Activated CD4-positive, alpha-beta T cell treated with anti-CD3 and anti-CD28 coated beads, Interleukin-2, amount 10 ng/mL, durations not matched to agents 7 days and 5 days (primary cell): ENCODE results near the gene RCCD1. TPM values are rescaled to one million over a fixed set of nuclear protein-coding genes. Genes with fewer than 3 reads are reported as not detected.
A peak's percentile ranks its signal among the peaks of the same experiment; 100 is the strongest.
"Not testable (repeated sequence)": the region's sequence is repeated elsewhere in the genome, so short reads cannot be mapped to it uniquely, and the experiment has no call there.

ENCODE experiments used
- CTCF ChIA-PET: fragments of 350-600 bp; sonication (Branson Sonifier 250); formaldehyde crosslinking; loops from one replicate; lab custom pipeline; 2021; ENCODE audit warnings: antibody characterized with exemption; lab: Charles Lee
- POLR2A ChIA-PET: fragments of 350-600 bp; sonication (Branson Sonifier 250); formaldehyde crosslinking; loops from one replicate; lab custom pipeline; 2021; ENCODE audit warnings: antibody characterized with exemption; lab: Charles Lee
- DNase-seq: peaks from one replicate; pipeline ENCODE4 v3.0.0-alpha.2; 2020
- H3K27ac Mint-ChIP-seq: one replicate; pipeline ENCODE4 v1.8.0; 2021; ENCODE audit warnings: mild to moderate bottlenecking, moderate library complexity, mixed read lengths
- H3K27me3 Mint-ChIP-seq: one replicate; pipeline ENCODE4 v1.8.0; 2021; ENCODE audit warnings: mixed read lengths
- H3K36me3 Mint-ChIP-seq: one replicate; pipeline ENCODE4 v1.8.0; 2021; ENCODE audit warnings: low read depth, mixed read lengths
- H3K4me1 Mint-ChIP-seq: one replicate; pipeline ENCODE4 v1.8.0; 2021; ENCODE audit warnings: mixed read lengths
- H3K4me3 Mint-ChIP-seq: one replicate; pipeline ENCODE4 v1.8.0; 2021; ENCODE audit warnings: mild to moderate bottlenecking, moderate library complexity, mixed read lengths
- H3K9me3 Mint-ChIP-seq: one replicate; pipeline ENCODE4 v1.8.0; 2021; ENCODE audit warnings: mixed read lengths
- total RNA-seq, 2 experiments: library from RNA; stranded (reverse); gene quantifications; one replicate each; pipeline ENCODE4 v1.2.3, GENCODE V29; 2021

RCCD1 gene
- 10 to 100 TPM; 30.8 to 35.9 TPM for total RNA-seq

DNA sequence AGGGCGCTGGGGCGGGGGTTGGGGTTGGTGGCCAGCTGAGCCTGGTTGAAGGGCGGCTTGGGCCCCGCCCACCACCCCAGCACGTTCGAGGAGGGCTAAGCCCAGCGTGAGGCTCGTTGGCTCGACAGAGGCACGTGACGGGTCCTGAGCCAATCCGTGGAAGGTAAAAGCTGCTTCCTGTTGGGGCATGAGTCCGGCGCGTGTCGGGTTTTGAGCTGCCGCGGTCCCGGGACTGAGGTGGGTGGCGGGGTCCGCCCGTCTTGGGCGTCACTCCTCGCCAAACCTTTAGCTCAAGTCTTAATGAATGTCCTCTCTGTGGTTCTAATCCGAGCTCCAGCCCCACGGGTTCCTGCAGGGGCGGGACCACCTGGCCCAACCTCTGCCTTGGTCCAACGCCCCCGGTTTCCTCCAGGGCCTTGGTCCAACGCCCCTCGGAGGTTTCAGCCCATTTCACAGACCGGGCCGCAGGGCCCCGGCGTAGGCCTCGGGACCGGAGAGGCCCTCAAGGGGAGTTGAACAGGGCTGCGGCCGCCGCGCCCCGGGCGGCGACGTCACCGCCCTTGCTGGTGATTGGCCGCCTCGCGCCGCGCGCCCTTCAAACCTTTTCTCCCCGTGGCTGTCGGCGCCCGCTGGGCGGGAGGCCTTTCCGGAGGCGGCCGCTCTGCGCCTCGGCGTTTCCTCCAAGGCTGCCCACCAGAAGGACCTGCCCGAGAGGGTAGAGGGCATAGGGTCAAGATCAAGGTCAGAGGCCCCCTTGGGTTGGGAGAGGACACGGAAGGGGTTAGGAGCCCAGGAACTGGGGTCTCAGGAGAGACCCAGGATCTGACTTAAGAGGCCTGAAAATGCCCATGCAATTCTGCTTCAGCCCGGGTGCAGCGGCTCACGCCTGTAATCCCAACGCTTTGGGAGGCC is at the start of gene RCCD1:
TSS of gene RCCD1 (plus strand) at position 173 of the 912 bp plus-strand sequence. CDS start 1,851 bp downstream, outside the sequence.
- H3K4me1 Mint-ChIP-seq, result peaks cover 28% of the 10 kb centered on the region
- no peaks in the 10 kb centered on the region for H3K27me3 Mint-ChIP-seq
- H3K9me3 Mint-ChIP-seq, result no peaks in the 10 kb centered on the region
- ChIA-PET POLR2A (interaction anchor here (1.0 kb wide), 1 partner anchor 52 kb away, joined by 4 read pairs; the partner anchor contains the start of gene MAN2A2), CTCF (interaction anchor here (0.5 to 10.1 kb wide), 8 partner anchors 11 to 1923 kb away, joined by 3 to 140 read pairs (median 3); partner anchors contain the start of genes HDDC3 and UNC45A)
- peak; percentile 94 for DNase-seq
- peak within 1 kb of the TSS; percentile 96 for H3K27ac Mint-ChIP-seq
- peaks cover 39% of the 10 kb centered on the region for H3K36me3 Mint-ChIP-seq
- peak within 1 kb of the TSS; percentile 89 for H3K4me3 Mint-ChIP-seq

DNA sequence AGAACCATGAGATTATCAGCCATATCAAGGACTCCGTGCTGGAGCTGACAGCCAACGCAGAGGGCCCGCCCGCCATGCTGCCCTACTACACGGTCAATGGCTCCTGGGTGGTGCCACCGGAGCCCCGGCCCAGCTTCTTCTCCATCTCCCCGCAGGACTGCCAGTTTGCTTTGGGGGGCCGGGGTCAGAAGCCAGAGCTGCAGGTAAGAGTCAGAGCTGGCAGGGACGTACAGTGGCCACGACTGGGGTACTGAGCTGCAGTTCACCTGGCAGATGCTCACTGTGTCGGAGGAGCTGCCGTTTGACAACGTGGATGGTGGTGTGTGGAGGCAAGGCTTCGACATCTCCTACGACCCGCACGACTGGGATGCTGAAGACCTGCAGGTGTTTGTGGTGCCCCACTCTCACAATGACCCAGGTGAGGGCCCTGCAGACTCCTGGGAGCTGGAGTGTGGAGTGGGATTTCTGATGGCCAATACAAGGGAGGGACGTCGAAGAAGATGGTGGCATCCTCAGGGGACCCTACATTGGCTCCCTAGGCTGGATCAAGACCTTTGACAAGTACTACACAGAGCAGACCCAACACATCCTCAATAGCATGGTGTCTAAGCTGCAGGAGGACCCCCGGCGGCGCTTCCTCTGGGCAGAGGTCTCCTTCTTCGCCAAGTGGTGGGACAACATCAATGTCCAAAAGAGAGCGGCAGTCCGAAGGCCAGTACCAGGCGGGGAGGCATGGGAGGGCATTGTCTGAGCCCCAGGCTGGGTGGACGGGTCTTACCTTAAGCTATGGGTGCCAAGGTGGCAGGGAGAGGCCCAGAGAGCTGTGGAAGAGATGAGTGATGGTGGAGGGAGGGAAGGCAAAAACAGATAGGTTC is 49.1 kb upstream of the RCCD1 start:
- no peaks in the 10 kb centered on the region for H3K9me3 Mint-ChIP-seq
- ChIA-PET CTCF (interaction anchor here (0.8 to 6.3 kb wide), 10 partner anchors 10 to 84 kb away, joined by 3 to 63 read pairs (median 4); partner anchors contain the start of genes FES, HDDC3 and UNC45A), POLR2A (no interaction called here)
- peaks cover 24% of the 10 kb centered on the region for H3K4me1 Mint-ChIP-seq
- peaks cover 33% of the 10 kb centered on the region for H3K36me3 Mint-ChIP-seq
- H3K27me3 Mint-ChIP-seq, result no peaks in the 10 kb centered on the region
- DNase-seq, result no peak
- H3K27ac Mint-ChIP-seq, result peak overlapping the region; percentile 56
- peak overlapping the region; percentile 15 for H3K4me3 Mint-ChIP-seq

GRCh38 chr15:90906181-90906849 is 48.4 kb upstream of the RCCD1 start:
- POLR2A ChIA-PET, result no interaction called here
- H3K36me3 Mint-ChIP-seq, result peaks cover 37% of the 10 kb centered on the region
- H3K27ac Mint-ChIP-seq, result no peak overlapping the region

DNA sequence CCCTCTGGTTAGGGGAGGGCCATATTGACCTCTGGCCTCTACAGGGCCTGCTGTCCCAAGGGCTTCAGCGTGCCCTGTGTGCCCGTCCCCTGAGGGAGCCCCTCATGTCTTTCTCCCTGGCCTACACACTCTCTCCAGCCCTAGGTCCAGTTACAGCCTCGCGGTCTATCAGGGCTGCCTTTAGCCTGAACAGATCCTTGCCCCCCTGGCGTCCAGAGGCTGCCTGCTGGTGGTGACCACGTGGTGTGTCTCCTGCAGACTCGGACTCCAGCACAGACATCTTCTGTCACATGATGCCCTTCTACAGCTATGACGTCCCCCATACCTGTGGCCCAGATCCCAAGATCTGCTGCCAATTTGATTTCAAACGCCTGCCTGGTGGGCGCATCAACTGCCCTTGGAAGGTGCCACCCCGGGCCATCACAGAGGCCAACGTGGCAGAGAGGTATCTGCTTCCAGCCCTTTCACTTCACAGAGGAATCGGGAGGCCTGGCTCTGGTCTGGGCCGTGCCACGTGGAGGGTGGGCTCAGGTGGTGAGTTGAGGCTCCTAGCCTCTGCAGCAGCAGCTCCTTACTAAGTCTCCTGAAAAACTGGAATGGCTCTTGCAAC is 47.5 kb upstream of the RCCD1 start:
- no peak overlapping the region for H3K27ac Mint-ChIP-seq
- ChIA-PET POLR2A (no interaction called here), CTCF (interaction anchor here (0.5 to 1.6 kb wide), 3 partner anchors 21 to 482 kb away, joined by 3 to 6 read pairs (median 3); no protein-coding TSS in a partner anchor)
- H3K9me3 Mint-ChIP-seq, result no peaks in the 10 kb centered on the region
- peaks cover 12% of the 10 kb centered on the region for H3K4me1 Mint-ChIP-seq
- H3K36me3 Mint-ChIP-seq, result peaks cover 37% of the 10 kb centered on the region
- H3K27me3 Mint-ChIP-seq, result no peaks in the 10 kb centered on the region
- DNase-seq, result no peak
- no peak overlapping the region for H3K4me3 Mint-ChIP-seq

More at GRCh38 chr15:90906181-90906849, 48.4 kb upstream of the RCCD1 start:
- no peak for DNase-seq
- Mint-ChIP-seq H3K27me3 (no peaks in the 10 kb centered on the region), H3K9me3 (no peaks in the 10 kb centered on the region), H3K4me1 (peaks cover 21% of the 10 kb centered on the region), H3K4me3 (no peak overlapping the region)
- CTCF ChIA-PET, result interaction anchor here (1.2 to 6.3 kb wide), 6 partner anchors 12 to 85 kb away, joined by 3 to 63 read pairs (median 5); partner anchors contain the start of genes HDDC3 and UNC45A

GRCh38 chr15:90907838-90908507 is 46.7 kb upstream of the RCCD1 start:
- Mint-ChIP-seq H3K27me3 (no peaks in the 10 kb centered on the region), H3K4me3 (no peak overlapping the region), H3K27ac (no peak overlapping the region), H3K4me1 (peaks cover 12% of the 10 kb centered on the region), H3K36me3 (peaks cover 39% of the 10 kb centered on the region), H3K9me3 (no peaks in the 10 kb centered on the region)
- ChIA-PET CTCF (interaction anchor here (1.0 to 2.0 kb wide), 3 partner anchors 21 to 25 kb away, joined by 3 to 8 read pairs (median 3); partner anchors contain the start of gene HDDC3), POLR2A (no interaction called here)
- DNase-seq, result no peak

- H3K4me3 Mint-ChIP-seq, DNase-seq, POLR2A ChIA-PET: not testable (repeated sequence)
Measured at GRCh38 chr15:90909449-90909848, 45.2 kb upstream of the RCCD1 start.

GRCh38 chr15:90909976-90910375 is 44.7 kb upstream of the RCCD1 start:
- Mint-ChIP-seq H3K4me1 (peaks cover 4% of the 10 kb centered on the region), H3K27me3 (no peaks in the 10 kb centered on the region), H3K9me3 (no peaks in the 10 kb centered on the region), H3K4me3 (no peak overlapping the region), H3K27ac (no peak overlapping the region), H3K36me3 (peaks cover 54% of the 10 kb centered on the region)
- CTCF ChIA-PET, result interaction anchor here (0.6 to 2.0 kb wide), 4 partner anchors 12 to 67 kb away, joined by 3 to 8 read pairs (median 3); partner anchors contain the start of gene HDDC3
- POLR2A ChIA-PET, result no interaction called here
- no peak for DNase-seq

More at GRCh38 chr15:90909449-90909848, 45.2 kb upstream of the RCCD1 start:
- not testable (repeated sequence) for H3K27me3 Mint-ChIP-seq, H3K9me3 Mint-ChIP-seq, H3K4me1 Mint-ChIP-seq
- CTCF ChIA-PET, result interaction anchor here (0.6 to 2.0 kb wide), 5 partner anchors 14 to 67 kb away, joined by 3 to 8 read pairs (median 3); partner anchors contain the start of gene HDDC3
- Mint-ChIP-seq H3K27ac (peak overlapping the region; percentile 36), H3K36me3 (peaks cover 52% of the 10 kb centered on the region)

GRCh38 chr15:90910441-90911301 is 44.0 kb upstream of the RCCD1 start:
- Mint-ChIP-seq H3K27ac (no peak overlapping the region), H3K4me3 (no peak overlapping the region), H3K4me1 (peaks cover under 1% of the 10 kb centered on the region), H3K9me3 (no peaks in the 10 kb centered on the region), H3K27me3 (no peaks in the 10 kb centered on the region), H3K36me3 (peaks cover 53% of the 10 kb centered on the region)
- ChIA-PET CTCF (interaction anchor here (1.3 to 2.0 kb wide), 3 partner anchors 8 to 22 kb away, joined by 3 to 8 read pairs (median 3); partner anchors contain the start of gene HDDC3), POLR2A (no interaction called here)
- no peak for DNase-seq

GRCh38 chr15:90911302-90911623 is 43.4 kb upstream of the RCCD1 start:
- no peak for DNase-seq
- Mint-ChIP-seq H3K4me1 (no peaks in the 10 kb centered on the region), H3K9me3 (no peaks in the 10 kb centered on the region), H3K27ac (no peak overlapping the region), H3K4me3 (no peak overlapping the region), H3K36me3 (peaks cover 47% of the 10 kb centered on the region), H3K27me3 (no peaks in the 10 kb centered on the region)
- ChIA-PET POLR2A (no interaction called here), CTCF (interaction anchor here (0.9 to 1.4 kb wide), 4 partner anchors 9 to 22 kb away, joined by 3 to 4 read pairs (median 3); partner anchors contain the start of gene HDDC3)
